Right kidney (tissue), 1 donor: Measurements from ENCODE around the gene BRD3.

Source experiments
- DNase-seq: peaks from one replicate; pipeline ENCODE4 v3.0.0-alpha.2; 2016

BRD3 gene

DNA sequence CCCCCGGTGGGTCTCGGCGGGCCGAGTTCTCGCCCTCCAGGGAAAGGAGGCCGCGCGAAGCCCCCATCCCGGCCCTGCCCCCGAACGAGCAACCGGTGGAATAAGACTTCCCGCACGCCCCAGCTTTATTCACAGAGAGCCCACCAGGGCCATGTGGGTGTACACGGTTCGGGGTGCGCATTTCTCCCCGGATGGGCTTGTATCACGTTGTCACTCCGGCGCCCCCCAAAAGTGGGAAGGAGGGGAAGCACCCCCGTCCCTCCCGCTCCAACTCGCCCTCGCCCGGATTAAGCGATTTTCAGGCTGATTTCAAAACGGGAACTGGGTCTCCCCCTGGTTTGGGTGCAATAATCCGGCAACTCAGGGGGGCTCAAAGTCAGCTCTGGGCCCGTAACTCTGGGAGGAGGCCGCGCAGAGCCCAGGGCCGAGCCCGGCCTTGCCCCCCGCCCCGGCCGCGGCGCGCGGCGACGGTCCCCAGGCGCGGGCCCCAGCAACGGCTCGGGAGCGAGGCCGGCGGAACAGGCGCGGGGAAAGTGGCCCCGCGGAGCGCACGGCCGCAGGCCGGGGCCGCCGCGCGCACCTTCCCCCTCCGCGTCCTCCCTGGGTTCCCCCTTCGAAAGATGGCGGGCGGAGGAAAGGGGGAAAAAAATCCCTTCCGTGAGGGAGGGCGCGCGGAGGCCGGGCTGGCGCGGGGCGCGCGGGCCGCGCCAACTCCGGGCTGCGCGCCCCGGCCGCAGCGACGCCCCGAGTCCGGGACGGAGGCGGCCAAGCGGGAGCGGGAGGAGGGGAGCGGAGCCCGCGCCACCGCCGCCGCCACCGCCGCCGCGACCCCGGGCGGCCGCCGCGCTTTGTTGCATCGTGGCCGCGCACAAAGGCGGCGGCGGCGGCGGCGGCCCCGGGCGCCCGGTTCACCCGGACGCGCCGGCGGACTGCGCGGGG is 644 bp downstream of the BRD3 start:
- peak; percentile 74 for DNase-seq

DNA sequence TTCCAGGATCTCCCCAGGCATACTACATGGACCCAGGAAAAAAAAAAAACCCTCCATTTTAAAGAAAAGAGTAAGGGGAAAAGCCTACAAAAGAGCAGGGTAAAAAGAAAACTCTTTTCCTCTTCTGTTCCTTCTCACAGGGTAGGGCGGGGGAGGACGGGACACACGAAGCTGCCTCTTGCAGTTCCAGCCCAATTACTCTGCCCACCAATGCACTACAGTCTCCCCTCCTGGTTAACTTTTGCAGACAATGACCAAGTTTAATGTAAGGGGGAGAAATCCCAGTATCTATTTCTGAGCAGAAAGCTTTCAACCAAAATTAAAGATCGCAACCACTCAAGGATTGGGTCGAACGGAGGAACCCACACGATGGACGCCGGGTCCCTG is 1.3 kb downstream of the BRD3 start:
- DNase-seq = no peak

DNA sequence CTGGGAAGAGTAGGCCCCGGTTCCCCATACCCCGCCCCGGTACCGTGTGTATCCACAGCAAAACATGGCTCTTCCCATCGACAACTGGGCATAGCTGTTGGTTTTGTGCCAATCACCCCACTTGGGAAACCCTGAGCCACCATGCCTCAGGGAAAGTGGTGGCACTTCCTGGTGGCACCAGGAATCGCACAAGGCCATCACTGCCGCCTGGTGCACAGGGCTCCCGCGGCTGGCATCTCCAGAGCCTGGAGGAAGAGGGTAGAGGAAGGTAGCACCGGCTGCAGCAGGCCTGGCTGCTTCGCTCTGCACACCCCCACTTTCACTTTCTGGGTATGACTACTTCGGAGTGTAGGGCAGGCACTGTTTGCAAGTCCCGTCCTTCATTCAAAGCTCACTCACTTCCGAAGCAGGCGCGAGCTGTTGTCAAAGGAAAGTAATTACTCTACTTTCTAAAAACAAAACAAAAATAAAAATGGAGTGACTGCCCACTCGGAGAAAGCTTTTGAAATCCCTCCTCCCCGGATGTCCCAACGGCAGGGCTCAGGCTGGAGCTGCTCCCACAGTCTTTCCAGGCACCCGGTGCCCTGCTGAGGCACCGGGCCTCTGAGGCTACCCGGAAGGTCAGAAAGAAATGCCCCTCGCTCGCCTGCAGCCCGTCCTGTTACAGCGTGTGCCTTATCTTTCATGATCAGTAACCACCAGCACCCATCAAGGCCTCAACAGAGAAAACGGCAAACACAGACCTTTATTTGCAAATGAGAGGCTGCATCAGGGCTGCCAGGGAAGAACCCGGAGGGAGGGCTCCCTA is 2.0 kb downstream of the BRD3 start:
- DNase-seq = no peak

GRCh38 chr9:134064711-134065110 is 3.1 kb downstream of the BRD3 start:
- no peak for DNase-seq

DNA sequence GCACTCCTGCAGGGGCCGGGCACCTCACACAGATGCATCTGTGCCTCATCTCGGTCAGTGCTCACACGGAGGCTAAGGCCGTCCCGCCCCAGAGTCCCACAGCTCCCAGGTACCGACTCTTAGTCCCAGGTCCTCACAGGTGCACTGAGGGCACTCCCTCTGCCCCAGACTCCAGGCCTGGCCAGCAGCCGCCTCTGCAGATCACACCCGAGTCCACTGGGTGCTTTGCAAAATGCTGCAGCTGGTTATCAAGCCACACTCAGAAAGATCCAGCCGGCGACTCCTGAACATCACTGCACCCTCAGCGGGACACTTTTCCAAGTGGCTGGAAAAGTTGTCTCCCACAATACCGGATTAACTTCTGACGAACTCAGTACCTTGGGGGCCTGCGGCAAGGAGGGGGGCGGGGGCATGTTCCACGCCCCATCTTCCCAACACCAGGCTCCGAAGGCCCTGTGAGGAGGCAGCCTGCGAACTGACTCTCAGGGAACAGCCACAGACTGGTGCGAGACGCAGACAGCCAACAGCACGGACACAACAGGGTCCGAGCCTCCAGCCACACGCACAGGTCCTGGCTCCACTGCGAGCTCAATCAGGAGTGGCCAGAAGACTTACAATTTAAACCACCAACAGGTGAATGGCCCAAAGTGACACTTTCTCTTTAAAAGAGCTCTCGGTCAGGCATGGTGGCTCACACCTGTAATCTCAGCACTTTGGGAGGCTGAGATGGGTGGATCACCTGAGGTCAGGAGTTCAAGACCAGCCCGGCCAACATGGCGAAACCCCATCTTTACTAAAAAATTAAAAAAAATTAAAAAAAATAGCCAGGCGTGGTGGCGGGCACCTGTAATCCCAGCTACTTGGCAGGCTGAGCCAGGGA is 4.0 kb downstream of the BRD3 start:
- no peak for DNase-seq

DNA sequence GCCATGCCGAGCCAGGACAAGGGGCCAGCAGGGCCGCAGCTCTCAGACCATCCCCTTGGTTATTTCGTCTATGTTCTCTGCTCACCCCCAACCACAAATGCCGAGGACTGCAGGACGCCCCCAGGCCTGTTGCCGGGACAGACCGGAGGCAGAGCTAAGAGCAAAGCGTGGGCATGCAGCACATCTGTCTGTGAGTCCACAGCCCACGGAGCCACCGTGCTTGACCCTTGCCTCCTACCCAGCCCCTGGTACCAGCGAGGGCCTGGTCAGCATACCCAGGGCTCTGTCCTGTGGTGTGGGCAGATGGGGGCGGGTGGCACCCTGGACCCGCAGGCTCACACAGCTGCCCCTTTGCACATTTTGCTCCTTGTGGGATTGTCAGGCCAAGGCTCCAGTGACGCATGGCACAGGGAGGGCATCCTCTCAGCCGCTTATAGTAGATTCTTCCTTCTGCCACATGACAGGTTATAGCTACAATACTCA is 4.7 kb downstream of the BRD3 start:
- no peak for DNase-seq

DNA sequence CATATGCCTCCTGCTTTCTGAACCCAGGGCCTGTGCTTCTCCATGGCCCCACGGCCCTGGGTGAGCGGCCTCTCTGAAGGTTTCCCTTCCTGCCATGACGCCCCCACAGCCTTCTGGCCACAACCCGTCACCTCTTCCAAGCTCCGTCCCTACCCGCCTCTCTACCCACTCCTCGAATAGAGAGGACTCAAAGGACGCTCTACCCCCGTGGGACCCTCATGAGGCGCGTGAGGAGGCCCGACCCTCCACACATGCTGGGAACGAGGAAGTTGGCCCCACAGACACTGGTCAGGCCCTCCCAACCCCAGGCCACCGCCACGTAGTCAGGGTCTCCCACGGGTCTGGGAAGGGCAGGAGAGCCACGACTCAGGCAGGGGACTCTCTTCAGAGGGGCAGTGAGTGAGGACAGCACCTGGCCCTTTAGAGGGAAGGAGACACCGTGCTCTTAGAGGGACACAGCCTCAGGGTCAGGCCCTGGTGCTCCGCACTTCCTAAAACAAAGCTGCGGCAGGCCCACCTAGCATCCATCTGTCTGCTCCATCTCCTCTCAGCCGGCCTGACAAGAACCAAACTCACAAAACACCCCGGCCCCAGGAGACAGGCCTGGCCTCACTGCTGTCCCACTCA is 5.3 kb downstream of the BRD3 start:
- DNase-seq = no peak

- no peak for DNase-seq
These were observed 6.0 kb downstream of the BRD3 start for GRCh38 chr9:134061688-134062371.

- no peak for DNase-seq
These were observed 6.7 kb downstream of the BRD3 start for GRCh38 chr9:134061019-134061687.

- DNase-seq = no peak
These were observed 7.3 kb downstream of the BRD3 start for GRCh38 chr9:134060546-134060945.

- DNase-seq = no peak
These were observed 8.0 kb downstream of the BRD3 start for GRCh38 chr9:134059661-134060395.

DNA sequence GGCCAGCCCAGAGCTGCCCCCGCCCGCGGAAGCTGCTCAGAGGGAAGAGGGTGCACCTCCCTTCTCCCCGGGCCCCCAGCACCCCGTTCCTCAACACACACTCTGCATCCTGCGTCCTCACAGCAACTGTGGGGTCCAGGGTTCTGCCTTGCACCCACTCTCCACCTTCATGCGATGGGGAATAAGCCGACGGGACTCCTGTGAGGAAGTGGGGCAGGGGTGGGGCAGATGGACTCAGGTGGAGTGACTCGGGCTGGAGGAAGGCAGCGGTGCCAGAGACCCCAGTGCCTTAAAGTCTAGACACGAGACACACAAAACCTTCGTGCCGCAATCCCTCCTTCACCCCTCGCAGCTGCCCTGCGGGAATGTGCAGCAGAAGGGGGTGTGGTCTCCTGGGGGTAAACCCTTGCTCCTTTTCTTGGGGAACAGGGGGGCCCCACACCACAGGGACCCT is 8.6 kb downstream of the BRD3 start:
- no peak for DNase-seq

- DNase-seq = no peak
These were observed 9.1 kb downstream of the BRD3 start for GRCh38 chr9:134058716-134059115.

DNA sequence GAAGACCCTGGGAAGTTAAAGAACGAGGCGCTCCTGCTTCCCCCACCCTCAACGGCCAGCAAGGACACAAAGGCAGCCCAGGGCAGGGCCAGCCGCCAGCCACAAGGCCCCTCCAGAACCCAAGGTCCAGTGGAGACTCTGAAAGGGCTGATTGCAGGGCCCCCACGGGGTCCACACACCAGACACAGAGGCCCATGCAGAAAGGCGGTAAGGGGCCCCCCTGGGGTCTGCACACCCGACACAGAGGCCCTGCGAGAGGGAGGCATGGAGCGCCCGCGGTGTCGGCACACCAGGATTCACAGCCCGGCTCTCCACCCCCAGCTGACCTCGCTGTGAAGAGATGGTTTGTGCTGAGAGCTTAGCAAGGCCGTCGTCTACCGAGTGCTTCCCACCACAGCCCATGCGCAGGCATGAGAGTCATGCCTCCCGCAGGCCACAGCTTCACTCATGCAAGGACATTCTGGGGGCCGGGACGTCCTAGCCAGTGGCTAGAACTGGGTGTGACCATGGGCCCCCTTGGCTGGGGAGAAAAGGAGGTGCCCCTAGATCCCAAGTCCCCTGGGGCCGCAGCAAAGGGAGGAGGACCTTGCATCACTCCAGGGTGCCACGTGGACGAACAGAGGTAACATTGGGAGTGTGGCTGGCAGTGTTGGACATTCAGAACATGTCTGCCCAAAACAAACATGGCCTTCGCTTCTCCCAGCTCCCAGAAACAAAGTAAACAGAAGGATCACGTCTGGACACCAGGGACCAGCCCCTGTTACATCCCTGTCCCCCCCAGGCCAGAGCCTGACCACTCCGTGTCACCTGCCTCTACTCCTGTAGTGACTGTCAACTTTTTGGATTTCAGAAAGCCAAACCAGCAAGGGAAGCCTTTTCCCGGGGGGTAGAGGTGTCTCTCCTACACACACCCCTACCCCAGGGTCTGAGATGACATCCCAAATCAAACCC is 9.8 kb downstream of the BRD3 start:
- DNase-seq = no peak

- DNase-seq = no peak
These were observed 10.5 kb downstream of the BRD3 start for GRCh38 chr9:134057307-134057657.

DNA sequence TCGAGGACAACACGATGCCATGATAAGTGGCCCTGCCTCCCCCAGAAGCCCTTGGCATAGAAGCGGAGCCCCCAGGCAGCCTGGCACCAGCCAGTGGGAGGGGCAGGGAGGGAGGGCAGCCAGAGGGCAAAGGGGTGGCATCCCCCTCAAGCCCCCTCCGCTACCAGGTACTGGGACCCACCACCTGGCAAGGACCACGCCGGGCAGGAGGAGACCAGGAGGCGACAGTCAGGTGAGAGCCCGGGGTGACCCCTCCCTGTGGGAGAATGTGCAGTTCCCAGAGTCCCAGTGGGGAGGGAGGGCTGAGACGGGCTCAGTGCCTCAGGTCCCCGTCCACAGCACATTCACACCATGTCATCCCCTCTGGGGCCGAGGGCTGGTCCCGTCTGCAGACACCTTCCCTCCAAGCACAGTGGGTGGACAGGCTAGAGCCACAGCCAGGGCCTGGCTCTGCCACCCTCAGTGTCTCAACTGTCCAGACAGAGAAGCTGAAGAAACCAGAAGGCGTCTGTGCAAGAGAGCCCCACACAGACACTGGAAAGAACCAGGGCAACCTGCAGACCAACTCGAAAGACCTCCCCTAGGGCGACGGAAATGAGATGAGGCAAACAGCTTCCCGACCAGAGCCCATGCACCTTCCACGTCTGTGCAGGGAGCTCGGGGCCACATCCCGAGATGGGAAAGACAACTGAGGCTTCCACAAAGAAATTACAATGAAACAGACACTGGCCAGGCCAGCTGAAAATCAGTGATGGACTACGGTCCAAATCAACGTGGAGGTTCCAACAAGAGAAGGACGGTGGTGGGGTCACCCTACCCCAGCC is 11.1 kb downstream of the BRD3 start:
- DNase-seq = no peak

- DNase-seq = no peak
These were observed 11.8 kb downstream of the BRD3 start for GRCh38 chr9:134055981-134056461.
